ENCODE measurements around the gene TXNRD1. TPM values are rescaled to one million over a fixed set of nuclear protein-coding genes. Genes with fewer than 3 reads are reported as not detected.
A peak's percentile ranks its signal among the peaks of the same experiment; 100 is the strongest.

The TXNRD1 gene
- total and polyA plus RNA-seq, 4 donors, result 23.6 to 70.8 (median 55.7) TPM

GRCh38 chr12:104286516-104287482, 71.2 kb downstream of the TXNRD1 start (continued):
- TF ChIP-seq FOXA1 (IDR thresholded peaks at IDR 0.05), result peak; percentile 27
- TF ChIP-seq, protein P1, sequence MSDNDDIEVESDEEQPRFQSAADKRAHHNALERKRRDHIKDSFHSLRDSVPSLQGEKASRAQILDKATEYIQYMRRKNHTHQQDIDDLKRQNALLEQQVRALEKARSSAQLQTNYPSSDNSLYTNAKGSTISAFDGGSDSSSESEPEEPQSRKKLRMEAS (IDR thresholded peaks at IDR 0.05), result peak; percentile 92
- TF ChIP-seq FOXA2 (IDR thresholded peaks at IDR 0.05), result no peak
- TF ChIP-seq SP1 (IDR thresholded peaks at IDR 0.05), result peak; percentile 82
- TF ChIP-seq RAD21 (IDR thresholded peaks at IDR 0.05), result peak; percentile 23 to 33
- TF ChIP-seq JUND (IDR thresholded peaks at IDR 0.05), result peak; percentile 48 to 65
- peak; percentile 89 for TF ChIP-seq YY1 (IDR thresholded peaks at IDR 0.05)

GRCh38 chr12:104288635-104289274, 73.2 kb downstream of the TXNRD1 start:
- H3K36me3 ChIP-seq (ENCODE audit: control insufficient read depth in 4 of 4, insufficient read depth in 3 of 4, low read depth in 1 of 4, low read length in 3 of 4), result peaks cover 6 to 15% (median 10%) of the 10 kb centered on the region in 4 donors
- peak overlapping the region; percentile 57 to 95 for H3K9ac ChIP-seq (ENCODE audit: low read depth in 1 of 2, low read length in 2 of 2)
- peak overlapping the region; percentile 92 to 96 for H3K27ac ChIP-seq (ENCODE audit: low read depth in 1 of 2, low read length in 2 of 2)
- no peaks in the 10 kb centered on the region for H3K27me3 ChIP-seq (ENCODE audit: control insufficient read depth in 4 of 4, insufficient read depth in 4 of 4, low read length in 3 of 4)
- peak; percentile 84 for DNase-seq (ENCODE audit: low spot score)
- H3K9me3 ChIP-seq (ENCODE audit: control insufficient read depth in 4 of 4, low read length in 3 of 4), result no peaks in the 10 kb centered on the region
- peaks cover 3 to 27% (median 11%) of the 10 kb centered on the region in 4 donors for H3K4me1 ChIP-seq (ENCODE audit: control insufficient read depth in 4 of 4, insufficient read depth in 4 of 4, low read length in 3 of 4)
- WGBS, result under 1% methylated on average over 41 of the region's 41 CpGs
- H3K4me3 ChIP-seq (ENCODE audit: low read depth in 1 of 3, low read length in 3 of 3), result peak overlapping the region; percentile 72 to 86 (median 82)
- TF ChIP-seq SP1 (IDR thresholded peaks at IDR 0.05) (peak; percentile 83), REST (IDR thresholded peaks at IDR 0.05) (peak; percentile 69), FOXA1 (IDR thresholded peaks at IDR 0.05) (peak; percentile 80), ATF3 (IDR thresholded peaks at IDR 0.05) (no peak), YY1 (IDR thresholded peaks at IDR 0.05) (peak; percentile 78), JUND (IDR thresholded peaks at IDR 0.05) (peak; percentile 40 to 55), NR2F2 (IDR thresholded peaks at IDR 0.05) (peak; percentile 62), FOXA2 (IDR thresholded peaks at IDR 0.05) (peak; percentile 66), EGR1 (IDR thresholded peaks at IDR 0.05; ENCODE audit: low read depth in 2 of 2) (peak; percentile 54 to 76), CTCF (IDR thresholded peaks at IDR 0.05; ENCODE audit: low read depth, low read length, missing input control) (no peak), HNF4G (IDR thresholded peaks at IDR 0.05) (no peak), RXRA (IDR thresholded peaks at IDR 0.05) (peak; percentile 73 to 85), GABPA (IDR thresholded peaks at IDR 0.05 in 1 of 2, conservative IDR thresholded peaks at IDR 0.05 in 1 of 2) (peak in 1 of 2 donors; percentile 49), RAD21 (IDR thresholded peaks at IDR 0.05) (peak; percentile 28 to 40), HNF4A (conservative IDR thresholded peaks at IDR 0.05) (peak; percentile 69 to 71), TAF1 (conservative IDR thresholded peaks at IDR 0.05) (peak; percentile 96)
- TF ChIP-seq, protein P2, sequence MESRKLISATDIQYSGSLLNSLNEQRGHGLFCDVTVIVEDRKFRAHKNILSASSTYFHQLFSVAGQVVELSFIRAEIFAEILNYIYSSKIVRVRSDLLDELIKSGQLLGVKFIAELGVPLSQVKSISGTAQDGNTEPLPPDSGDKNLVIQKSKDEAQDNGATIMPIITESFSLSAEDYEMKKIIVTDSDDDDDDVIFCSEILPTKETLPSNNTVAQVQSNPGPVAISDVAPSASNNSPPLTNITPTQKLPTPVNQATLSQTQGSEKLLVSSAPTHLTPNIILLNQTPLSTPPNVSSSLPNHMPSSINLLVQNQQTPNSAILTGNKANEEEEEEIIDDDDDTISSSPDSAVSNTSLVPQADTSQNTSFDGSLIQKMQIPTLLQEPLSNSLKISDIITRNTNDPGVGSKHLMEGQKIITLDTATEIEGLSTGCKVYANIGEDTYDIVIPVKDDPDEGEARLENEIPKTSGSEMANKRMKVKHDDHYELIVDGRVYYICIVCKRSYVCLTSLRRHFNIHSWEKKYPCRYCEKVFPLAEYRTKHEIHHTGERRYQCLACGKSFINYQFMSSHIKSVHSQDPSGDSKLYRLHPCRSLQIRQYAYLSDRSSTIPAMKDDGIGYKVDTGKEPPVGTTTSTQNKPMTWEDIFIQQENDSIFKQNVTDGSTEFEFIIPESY (IDR thresholded peaks at IDR 0.05), result peak; percentile 40
- TF ChIP-seq, protein P1 (IDR thresholded peaks at IDR 0.05), result peak; percentile 98
